Measurements from ENCODE around the gene SLC35A5. TPM values are rescaled to one million over a fixed set of nuclear protein-coding genes. Genes with fewer than 3 reads are reported as not detected.

SLC35A5 gene
- total RNA-seq, 1 experiment from 2014 or later = 20.4 TPM

- peak overlapping the region; percentile 23 for H3K4me3 ChIP-seq (ENCODE audit: low read depth, low read length, poor library complexity, severe bottlenecking)
- CTCF ChIA-PET = no interaction called here
- peak overlapping the region; percentile 62 for H3K27ac ChIP-seq (ENCODE audit: low read depth, low read length, poor library complexity, severe bottlenecking)
- peak; percentile 94 for DNase-seq (ENCODE audit: low spot score)
- H3K4me1 ChIP-seq (ENCODE audit: insufficient read depth, low read length, poor library complexity, severe bottlenecking) = peaks cover 67% of the 10 kb centered on the region
- POLR2A ChIA-PET (ENCODE audit: low non-redundant PET) = no interaction called here
- intact Hi-C loops (cut with micrococcal nuclease; ENCODE audit: unreplicated experiment) = loop anchor here (5.0 kb wide), 1 partner anchor 46 kb away; no protein-coding TSS in a partner anchor
- no peaks in the 10 kb centered on the region for H3K9me3 ChIP-seq (ENCODE audit: low read depth, low read length, poor library complexity, severe bottlenecking)
- H3K36me3 ChIP-seq (ENCODE audit: insufficient read depth, low read length, poor library complexity, severe bottlenecking) = no peaks in the 10 kb centered on the region
- H3K27me3 ChIP-seq (replicated peaks; ENCODE audit: insufficient read depth, low read depth, low read length, poor library complexity) = no peaks in the 10 kb centered on the region
- TF ChIP-seq EZH2 (IDR thresholded peaks at IDR 0.05; ENCODE audit: borderline replicate concordance, low read depth, low read length, poor library complexity, severe bottlenecking) (no peak), CTCF (conservative IDR thresholded peaks at IDR 0.05; ENCODE audit: low read depth, low read length) (no peak)
- no TSS peak for BruUV-seq (replicated peaks)
Measured at GRCh38 chr3:112633757-112634156, 71.9 kb downstream of the SLC35A5 start.

DNA sequence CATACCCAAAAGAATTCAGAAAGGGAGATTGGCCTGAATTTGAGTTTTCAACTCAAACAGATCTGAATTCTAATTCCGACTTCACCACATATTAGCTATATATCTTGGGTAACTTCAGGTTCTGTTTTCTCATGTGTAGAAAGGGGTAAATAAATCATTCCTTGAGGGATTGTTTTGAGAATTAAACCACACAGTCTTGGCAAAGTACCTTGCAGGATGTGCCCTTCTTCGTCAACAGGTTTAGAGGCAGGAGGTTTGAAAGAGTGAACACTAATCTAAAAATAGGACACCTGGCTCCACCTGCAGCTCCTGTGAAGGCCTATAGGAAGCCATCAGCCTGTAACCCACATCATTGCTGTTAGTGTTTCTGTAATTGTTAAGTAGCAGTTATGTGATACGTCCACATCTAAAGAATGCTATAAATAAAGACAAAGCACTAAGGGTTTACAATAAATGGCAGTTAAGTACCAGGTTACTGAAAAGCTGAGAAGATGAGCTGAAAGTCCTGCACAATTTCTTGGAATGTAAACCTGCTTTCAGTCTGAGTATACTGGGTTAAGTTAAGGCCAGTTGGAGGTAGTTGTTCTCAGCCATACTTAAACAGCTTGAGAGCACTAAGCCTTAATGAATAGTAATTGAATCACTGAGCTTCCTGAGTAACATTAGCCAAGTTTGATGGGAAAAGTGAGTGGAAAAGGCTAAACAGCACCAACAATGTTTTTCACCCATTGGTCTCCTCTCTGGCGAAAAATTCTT is 73.1 kb downstream of the SLC35A5 start:
- H3K9me3 ChIP-seq (ENCODE audit: low read depth, low read length, poor library complexity, severe bottlenecking) = no peaks in the 10 kb centered on the region
- TF ChIP-seq EZH2 (IDR thresholded peaks at IDR 0.05; ENCODE audit: borderline replicate concordance, low read depth, low read length, poor library complexity, severe bottlenecking) (no peak), CTCF (conservative IDR thresholded peaks at IDR 0.05; ENCODE audit: low read depth, low read length) (no peak)
- no peaks in the 10 kb centered on the region for H3K36me3 ChIP-seq (ENCODE audit: insufficient read depth, low read length, poor library complexity, severe bottlenecking)
- no peaks in the 10 kb centered on the region for H3K27me3 ChIP-seq (replicated peaks; ENCODE audit: insufficient read depth, low read depth, low read length, poor library complexity)
- peak overlapping the region; percentile 21 for H3K27ac ChIP-seq (ENCODE audit: low read depth, low read length, poor library complexity, severe bottlenecking)
- peaks cover 60% of the 10 kb centered on the region for H3K4me1 ChIP-seq (ENCODE audit: insufficient read depth, low read length, poor library complexity, severe bottlenecking)
- ChIA-PET POLR2A (ENCODE audit: low non-redundant PET) (no interaction called here), CTCF (no interaction called here)
- H3K4me3 ChIP-seq (ENCODE audit: low read depth, low read length, poor library complexity, severe bottlenecking) = no peak overlapping the region
- peak; percentile 30 for DNase-seq (ENCODE audit: low spot score)
- intact Hi-C loops (cut with micrococcal nuclease; ENCODE audit: unreplicated experiment) = loop anchor here (5.0 kb wide), 1 partner anchor 48 kb away; no protein-coding TSS in a partner anchor
- no TSS peak for BruUV-seq (replicated peaks)

Other genes with a start within 250 kb of the SLC35A5 start
- gene CD200, start 228.9 kb upstream of the SLC35A5 start, total RNA-seq (2021) = not detected in 2 replicates
- not detected in 2 replicates for gene BTLA, start 62.6 kb upstream of the SLC35A5 start, total RNA-seq (2021)
- gene ATG3, start 83 bp upstream of the SLC35A5 start, total RNA-seq (2021) = 54.5 and 55.2 TPM in 2 replicates
- 4.6 and 4.7 TPM in 2 replicates for gene CCDC80, start 79.1 kb downstream of the SLC35A5 start, total RNA-seq (2021)